ENCODE results near the gene TMEM192.

DNA sequence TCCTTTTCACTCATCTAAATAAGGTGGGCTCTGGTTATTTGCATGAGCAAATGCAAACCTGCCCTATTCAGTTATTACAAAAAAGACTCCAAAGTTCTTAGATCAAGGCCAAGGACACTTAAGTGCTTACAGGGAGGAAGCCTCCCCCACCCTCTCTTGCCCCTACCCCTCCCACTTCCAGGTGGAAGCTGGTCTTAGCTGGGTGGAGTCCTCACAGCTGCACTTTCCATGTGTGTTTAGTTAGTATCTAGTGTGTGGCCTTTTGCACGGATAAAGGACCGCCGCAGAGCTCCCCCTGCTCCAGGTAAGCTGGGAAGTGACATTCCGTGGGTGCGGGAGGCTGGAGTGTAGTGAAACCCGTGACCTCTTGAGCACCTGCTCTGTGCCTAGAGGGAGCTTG is 59.0 kb downstream of the TMEM192 start, which contains the start of gene TRIM75:
- TF ChIP-seq CHD2 (IDR thresholded peaks at IDR 0.05; ENCODE audit: low read length, partially characterized antibody) (no peak), FOSL2 (IDR thresholded peaks at IDR 0.05) (no peak), FOSL2 (CRISPR knock-in tag; IDR thresholded peaks at IDR 0.05) (no peak), POLR2AphosphoS2 (conservative IDR thresholded peaks at IDR 0.05; ENCODE audit: low read length) (no peak), CHD4 (IDR thresholded peaks at IDR 0.05; ENCODE audit: borderline replicate concordance) (no peak), ZNF302 (CRISPR knock-in tag; IDR thresholded peaks at IDR 0.05) (no peak), HOXB5 (CRISPR knock-in tag; IDR thresholded peaks at IDR 0.05) (no peak), EP300 (IDR thresholded peaks at IDR 0.05) (no peak), JUN (IDR thresholded peaks at IDR 0.05) (no peak), KDM1A (IDR thresholded peaks at IDR 0.05; ENCODE audit: low read depth) (no peak)
- TF ChIP-seq, protein P1, sequence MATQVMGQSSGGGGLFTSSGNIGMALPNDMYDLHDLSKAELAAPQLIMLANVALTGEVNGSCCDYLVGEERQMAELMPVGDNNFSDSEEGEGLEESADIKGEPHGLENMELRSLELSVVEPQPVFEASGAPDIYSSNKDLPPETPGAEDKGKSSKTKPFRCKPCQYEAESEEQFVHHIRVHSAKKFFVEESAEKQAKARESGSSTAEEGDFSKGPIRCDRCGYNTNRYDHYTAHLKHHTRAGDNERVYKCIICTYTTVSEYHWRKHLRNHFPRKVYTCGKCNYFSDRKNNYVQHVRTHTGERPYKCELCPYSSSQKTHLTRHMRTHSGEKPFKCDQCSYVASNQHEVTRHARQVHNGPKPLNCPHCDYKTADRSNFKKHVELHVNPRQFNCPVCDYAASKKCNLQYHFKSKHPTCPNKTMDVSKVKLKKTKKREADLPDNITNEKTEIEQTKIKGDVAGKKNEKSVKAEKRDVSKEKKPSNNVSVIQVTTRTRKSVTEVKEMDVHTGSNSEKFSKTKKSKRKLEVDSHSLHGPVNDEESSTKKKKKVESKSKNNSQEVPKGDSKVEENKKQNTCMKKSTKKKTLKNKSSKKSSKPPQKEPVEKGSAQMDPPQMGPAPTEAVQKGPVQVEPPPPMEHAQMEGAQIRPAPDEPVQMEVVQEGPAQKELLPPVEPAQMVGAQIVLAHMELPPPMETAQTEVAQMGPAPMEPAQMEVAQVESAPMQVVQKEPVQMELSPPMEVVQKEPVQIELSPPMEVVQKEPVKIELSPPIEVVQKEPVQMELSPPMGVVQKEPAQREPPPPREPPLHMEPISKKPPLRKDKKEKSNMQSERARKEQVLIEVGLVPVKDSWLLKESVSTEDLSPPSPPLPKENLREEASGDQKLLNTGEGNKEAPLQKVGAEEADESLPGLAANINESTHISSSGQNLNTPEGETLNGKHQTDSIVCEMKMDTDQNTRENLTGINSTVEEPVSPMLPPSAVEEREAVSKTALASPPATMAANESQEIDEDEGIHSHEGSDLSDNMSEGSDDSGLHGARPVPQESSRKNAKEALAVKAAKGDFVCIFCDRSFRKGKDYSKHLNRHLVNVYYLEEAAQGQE (IDR thresholded peaks at IDR 0.05): no peak
- TF ChIP-seq, protein P2, sequence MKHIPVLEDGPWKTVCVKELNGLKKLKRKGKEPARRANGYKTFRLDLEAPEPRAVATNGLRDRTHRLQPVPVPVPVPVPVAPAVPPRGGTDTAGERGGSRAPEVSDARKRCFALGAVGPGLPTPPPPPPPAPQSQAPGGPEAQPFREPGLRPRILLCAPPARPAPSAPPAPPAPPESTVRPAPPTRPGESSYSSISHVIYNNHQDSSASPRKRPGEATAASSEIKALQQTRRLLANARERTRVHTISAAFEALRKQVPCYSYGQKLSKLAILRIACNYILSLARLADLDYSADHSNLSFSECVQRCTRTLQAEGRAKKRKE (CRISPR knock-in tag; IDR thresholded peaks at IDR 0.05; ENCODE audit: low read depth): no peak
- TF ChIP-seq, protein P3, sequence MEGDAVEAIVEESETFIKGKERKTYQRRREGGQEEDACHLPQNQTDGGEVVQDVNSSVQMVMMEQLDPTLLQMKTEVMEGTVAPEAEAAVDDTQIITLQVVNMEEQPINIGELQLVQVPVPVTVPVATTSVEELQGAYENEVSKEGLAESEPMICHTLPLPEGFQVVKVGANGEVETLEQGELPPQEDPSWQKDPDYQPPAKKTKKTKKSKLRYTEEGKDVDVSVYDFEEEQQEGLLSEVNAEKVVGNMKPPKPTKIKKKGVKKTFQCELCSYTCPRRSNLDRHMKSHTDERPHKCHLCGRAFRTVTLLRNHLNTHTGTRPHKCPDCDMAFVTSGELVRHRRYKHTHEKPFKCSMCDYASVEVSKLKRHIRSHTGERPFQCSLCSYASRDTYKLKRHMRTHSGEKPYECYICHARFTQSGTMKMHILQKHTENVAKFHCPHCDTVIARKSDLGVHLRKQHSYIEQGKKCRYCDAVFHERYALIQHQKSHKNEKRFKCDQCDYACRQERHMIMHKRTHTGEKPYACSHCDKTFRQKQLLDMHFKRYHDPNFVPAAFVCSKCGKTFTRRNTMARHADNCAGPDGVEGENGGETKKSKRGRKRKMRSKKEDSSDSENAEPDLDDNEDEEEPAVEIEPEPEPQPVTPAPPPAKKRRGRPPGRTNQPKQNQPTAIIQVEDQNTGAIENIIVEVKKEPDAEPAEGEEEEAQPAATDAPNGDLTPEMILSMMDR (IDR thresholded peaks at IDR 0.05): no peak
- TF ChIP-seq, protein P4, sequence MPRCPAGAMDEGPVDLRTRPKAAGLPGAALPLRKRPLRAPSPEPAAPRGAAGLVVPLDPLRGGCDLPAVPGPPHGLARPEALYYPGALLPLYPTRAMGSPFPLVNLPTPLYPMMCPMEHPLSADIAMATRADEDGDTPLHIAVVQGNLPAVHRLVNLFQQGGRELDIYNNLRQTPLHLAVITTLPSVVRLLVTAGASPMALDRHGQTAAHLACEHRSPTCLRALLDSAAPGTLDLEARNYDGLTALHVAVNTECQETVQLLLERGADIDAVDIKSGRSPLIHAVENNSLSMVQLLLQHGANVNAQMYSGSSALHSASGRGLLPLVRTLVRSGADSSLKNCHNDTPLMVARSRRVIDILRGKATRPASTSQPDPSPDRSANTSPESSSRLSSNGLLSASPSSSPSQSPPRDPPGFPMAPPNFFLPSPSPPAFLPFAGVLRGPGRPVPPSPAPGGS (IDR thresholded peaks at IDR 0.05): no peak

All from A549 (cell line).